GM20000 (cell line): ENCODE measurements around the gene IFFO2.
"Not testable (repeated sequence)": the region's sequence is repeated elsewhere in the genome, so short reads cannot be mapped to it uniquely, and the experiment has no call there.

Source experiments
- DNase-seq: peaks from one replicate; pipeline ENCODE4 v3.0.0; 2012; ENCODE audit warnings: low spot score
- TF ChIP-seq, protein P1 (sequence below): IDR thresholded peaks from 2 replicates; pipeline ENCODE4 v1.5.1; 2012; ENCODE audit warnings: mild to moderate bottlenecking, control low read depth; ENCODE audit errors: extremely low read depth, missing control alignments

Gene IFFO2

DNA sequence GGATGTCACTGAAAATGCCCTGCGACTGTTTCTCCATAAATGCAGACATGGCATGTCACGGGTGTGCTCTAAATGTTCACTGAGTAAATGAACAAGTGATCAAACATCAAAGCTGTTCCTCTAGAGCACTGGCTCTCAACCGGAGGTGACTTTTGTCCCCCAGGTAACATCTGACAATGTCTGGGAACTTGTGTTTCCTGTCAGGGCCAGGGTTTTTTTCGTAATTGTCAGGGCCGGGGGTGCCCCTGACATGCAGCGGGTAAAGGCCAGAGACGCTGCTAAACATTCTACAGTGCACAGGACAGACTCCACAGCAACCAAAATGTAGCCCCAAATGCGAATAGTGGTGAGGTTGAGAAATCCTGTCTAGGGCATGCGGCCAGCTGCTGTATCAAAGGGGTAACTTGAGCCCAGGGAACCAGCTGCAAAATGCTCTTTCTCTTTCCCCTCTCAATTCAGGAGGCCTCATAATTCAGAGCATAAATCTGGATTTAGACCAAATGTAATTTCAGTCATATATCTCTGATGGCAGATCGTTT, 56.1 kb downstream of the IFFO2 start:
- no peak for DNase-seq

DNA sequence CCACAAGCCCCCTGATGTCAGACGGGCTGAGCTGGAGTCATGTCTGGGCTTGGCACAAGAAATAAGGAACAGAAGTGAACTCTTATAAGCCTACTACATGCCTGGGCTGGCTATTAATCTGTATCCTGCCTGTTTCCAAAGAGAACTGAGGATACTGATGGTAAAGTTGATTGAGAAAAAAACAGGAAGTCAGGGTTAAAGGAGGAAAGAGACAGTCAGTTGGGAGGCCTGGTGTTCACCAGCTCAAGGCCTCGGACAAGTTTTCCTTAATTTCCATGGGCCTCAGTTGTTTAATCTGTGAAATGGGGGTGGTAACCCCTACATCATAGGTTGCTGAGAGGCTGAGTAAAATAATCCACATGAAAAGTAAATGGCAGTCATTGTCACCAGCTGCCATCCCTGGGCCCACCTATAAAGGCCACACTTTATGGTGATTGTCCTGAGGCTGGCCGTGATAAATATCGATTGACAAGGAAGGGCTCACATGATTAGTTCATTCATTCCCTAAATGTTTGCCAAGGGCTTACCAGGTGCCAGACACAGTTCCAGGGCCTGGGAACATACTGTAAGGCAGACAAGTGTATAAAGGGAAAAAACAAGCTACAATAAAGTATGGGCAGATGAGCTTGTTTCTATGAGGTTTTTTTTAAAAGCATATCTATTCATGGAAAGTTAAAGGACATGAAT, 57.0 kb downstream of the IFFO2 start:
- TF ChIP-seq, protein P1, sequence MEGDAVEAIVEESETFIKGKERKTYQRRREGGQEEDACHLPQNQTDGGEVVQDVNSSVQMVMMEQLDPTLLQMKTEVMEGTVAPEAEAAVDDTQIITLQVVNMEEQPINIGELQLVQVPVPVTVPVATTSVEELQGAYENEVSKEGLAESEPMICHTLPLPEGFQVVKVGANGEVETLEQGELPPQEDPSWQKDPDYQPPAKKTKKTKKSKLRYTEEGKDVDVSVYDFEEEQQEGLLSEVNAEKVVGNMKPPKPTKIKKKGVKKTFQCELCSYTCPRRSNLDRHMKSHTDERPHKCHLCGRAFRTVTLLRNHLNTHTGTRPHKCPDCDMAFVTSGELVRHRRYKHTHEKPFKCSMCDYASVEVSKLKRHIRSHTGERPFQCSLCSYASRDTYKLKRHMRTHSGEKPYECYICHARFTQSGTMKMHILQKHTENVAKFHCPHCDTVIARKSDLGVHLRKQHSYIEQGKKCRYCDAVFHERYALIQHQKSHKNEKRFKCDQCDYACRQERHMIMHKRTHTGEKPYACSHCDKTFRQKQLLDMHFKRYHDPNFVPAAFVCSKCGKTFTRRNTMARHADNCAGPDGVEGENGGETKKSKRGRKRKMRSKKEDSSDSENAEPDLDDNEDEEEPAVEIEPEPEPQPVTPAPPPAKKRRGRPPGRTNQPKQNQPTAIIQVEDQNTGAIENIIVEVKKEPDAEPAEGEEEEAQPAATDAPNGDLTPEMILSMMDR, result no peak

More for the DNA sequence above, 56.1 kb downstream of the IFFO2 start:
- TF ChIP-seq, protein P1, result no peak

DNA sequence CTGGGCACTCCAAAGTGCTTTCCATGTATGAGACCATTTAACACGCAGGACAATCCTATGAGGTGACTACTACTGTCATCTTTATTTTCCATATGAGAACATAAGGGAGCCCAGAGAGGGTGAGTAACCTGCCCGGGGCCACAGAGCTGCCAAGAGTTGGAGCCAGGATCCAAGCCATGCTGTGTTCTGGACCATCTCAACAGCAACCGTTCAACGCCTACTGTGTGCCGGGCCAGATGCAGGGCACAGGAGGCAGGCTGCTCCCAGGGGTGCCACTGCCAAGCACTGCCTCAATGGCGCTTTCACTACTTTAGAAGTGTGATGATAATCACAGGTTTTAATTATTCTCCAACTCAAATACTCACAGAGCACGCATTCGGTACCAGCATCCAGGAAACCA, 57.9 kb downstream of the IFFO2 start:
- DNase-seq, result no peak

More for the DNA sequence above, 57.0 kb downstream of the IFFO2 start:
- DNase-seq, result no peak

GRCh38 chr1:18895317-18895716, 61.2 kb downstream of the IFFO2 start:
- no peak for DNase-seq
- TF ChIP-seq, protein P1, result no peak

More for the DNA sequence above, 57.9 kb downstream of the IFFO2 start:
- TF ChIP-seq, protein P1, result no peak

GRCh38 chr1:18893120-18893519, 63.4 kb downstream of the IFFO2 start:
- DNase-seq, result no peak
- TF ChIP-seq, protein P1, result no peak

DNA sequence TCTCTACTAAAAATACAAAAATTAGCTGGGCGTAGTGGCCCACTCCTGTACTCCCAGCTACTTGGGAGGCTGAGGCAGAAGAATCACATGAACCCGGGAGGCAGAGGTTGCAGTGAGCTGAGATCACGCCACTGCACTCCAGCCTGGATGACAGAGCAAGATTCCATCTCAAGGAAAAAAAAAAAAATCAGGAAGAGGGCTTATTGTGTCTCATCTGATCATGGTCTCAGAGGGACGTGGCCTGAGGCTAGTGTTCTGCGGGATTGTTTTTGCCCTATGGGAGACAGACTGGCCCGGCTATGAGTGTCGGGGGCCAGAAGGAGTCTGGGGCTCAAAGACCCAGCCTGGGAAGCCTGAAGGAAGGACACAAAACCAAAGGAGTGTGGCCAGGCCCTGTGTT, 64.6 kb downstream of the IFFO2 start:
- DNase-seq, result not testable (repeated sequence)

DNA sequence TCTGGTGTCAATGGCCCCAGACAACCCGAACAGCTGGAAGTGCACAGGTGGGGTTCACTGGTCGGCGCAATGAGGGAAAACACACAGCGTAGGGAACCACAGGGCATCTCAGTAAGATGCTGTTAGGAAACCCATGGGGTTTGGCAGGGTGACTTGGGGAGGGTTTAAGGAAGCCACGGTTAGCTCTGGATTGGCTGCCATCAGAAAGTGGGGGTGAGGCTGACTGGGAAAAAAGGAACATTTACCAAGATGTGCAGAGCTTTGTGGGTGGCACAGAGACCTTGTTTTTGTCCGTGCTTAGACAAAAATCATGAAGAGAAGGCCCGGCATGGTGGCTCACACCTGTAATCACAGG, 65.1 kb downstream of the IFFO2 start:
- TF ChIP-seq, protein P1, result no peak
- no peak for DNase-seq
